Right hindlimb (tissue), 1 donor: ENCODE data around the gene TEN1.

ENCODE experiments used
- DNase-seq: peaks from one replicate; pipeline ENCODE4 v3.0.0-alpha.2; 2018

TEN1 gene

DNA sequence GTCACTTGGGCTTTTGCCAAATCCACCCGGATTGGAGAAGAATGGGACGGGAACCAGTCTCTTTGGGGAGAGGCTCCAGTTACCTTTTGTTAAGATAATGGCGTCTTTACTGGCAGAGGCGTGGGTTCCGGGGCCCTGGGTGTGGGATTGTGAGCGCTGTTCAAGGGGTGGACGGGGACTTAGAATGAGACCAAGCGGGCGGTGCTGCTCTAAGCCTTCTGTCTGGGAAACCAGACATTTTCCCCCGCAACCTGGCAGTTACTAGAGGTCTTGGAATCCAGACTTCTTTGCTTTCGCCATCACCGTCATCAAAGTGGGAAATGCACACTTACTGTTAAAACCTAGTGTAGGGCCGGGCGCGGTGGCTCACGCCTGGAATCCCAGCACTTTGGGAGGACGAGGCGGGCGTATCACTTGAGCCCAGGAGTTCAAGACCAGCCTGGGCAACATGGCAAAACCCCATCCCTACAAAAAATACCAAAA lies 706 bp downstream of the TEN1 start:
- DNase-seq, result no peak

DNA sequence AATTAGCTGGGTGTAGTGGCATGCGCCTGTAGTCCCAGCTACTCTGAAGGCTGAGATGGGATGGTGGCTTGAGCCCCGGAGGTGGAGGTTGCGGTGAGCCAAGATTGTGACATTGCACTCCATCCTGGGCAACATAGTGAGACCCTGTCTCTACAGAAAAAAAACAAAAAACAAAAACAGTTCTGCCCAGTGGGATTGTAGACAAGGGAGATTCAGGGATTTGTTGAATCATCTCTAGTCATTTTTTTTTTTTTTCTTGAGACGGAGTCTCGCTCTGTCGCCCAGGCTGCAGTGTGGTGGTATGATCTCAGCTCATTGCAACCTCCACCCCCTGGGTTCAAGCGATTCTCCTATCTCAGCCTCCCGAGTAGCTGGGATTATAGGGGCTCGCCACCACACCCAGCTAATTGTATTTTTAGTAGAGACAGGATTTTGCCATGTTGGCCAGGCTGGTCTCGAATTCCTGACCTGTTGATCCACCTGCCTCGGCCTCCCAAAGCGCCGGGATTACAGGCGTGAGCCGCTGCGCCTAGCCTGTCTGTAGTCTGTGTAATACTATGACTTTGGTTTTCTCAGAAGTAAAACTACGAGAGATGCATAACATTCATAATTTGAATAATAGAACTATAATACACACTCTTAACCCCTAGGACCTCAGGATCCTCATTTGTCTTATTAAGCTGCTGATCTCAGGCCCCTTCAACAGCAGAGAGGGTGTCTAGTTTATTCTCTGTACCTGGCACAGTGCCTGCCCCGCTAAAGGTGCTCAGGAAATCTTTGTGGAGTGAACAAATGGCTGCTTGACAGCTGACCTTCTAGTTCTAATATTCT lies 1.4 kb downstream of the TEN1 start:
- no peak for DNase-seq

DNA sequence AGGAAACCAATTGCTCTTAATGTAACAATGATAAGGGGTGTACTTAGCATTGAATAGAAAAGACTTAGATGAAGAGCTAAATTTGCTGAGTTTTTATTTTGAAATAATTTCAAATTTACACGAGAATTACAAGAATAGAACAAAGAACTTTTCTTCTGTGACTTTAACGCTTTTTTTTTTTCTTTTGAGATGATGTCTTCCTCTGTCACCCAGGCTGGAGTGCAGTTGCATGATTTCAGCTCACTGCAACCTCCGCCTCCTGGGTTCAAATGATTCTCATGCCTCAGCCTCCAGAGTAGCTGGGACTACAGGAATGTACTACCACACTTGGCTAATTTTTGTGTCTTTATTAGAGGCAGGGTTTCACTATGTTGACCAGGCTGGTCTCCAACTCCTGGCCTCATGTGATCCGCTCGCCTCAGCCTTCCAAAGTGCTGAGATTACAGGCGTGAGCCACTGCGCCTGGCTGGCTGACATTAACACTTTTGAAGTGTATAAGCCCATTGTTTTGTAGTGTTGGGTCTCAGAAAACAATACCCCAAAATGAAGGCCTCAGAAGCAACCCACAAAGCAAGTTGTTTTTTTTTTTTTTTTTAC lies 2.1 kb downstream of the TEN1 start:
- DNase-seq, result no peak

DNA sequence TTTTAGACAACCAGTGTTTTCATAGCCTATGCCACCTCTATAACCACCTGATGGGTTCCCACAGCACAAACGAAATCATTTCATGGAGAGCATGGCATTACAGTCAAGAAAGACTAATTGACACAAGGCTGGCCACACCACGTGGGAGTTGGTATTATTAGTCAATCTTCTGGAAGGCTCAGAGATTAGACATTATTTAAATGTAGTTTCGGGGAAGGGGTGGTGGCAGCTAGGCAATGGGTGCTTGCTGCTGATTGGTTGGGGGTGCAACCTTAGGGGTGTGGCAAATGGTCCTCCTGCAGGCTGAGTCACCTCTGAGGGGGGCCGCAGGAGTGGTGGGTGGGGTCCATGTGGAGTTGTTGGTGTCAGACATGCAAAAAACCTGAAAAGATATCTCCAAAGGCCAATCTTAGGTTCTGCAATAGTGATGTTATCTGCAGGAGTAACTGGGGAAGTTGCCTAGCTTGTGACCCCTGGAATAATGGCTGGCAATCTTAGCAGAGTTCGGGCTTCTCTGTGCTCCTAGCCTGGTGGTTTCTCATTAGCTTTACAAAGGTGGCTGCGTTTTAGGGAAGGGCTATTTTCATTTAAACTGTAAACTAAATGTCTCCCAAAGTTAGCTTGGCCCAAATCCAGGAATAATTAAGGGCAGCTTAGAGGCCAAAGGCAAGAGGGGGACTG lies 4.6 kb downstream of the TEN1 start:
- no peak for DNase-seq

DNA sequence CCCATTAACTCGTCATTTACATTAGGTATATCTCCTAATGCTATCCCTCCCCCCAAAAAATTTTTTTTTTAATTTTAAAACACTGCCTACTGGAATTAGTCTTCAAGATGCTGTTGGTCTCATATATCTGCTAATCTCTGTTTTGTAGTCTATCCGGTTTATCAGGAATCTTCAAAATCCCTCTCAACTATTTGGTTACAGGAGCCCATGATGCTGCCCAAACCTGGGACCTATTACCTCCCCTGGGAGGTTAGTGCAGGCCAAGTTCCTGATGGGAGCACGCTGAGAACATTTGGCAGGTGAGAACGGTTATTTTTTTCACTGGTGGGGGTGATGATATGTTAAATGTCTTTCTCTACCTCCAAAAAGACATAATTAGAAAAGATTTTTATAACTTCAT lies 6.9 kb downstream of the TEN1 start:
- DNase-seq, result no peak

DNA sequence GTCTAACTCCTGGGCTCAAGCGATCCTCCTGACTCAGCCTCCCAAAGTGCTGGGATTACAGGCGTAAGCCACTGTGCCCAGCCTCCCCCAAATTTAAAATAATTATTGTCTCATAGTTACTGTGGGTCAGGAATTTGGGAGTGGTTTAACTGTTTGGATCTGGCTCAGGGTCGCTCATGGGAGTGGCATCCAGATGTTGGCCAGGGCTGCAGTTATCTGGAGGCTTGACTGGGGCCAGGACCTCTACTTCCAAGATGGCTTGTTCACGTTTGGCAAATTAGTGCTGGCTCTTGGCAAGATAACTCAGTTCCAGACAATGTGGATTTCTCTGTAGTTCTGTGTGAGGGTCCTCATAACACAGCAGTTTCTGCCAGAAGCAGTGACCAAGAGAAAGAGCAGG lies 8.0 kb downstream of the TEN1 start:
- DNase-seq, result no peak

DNA sequence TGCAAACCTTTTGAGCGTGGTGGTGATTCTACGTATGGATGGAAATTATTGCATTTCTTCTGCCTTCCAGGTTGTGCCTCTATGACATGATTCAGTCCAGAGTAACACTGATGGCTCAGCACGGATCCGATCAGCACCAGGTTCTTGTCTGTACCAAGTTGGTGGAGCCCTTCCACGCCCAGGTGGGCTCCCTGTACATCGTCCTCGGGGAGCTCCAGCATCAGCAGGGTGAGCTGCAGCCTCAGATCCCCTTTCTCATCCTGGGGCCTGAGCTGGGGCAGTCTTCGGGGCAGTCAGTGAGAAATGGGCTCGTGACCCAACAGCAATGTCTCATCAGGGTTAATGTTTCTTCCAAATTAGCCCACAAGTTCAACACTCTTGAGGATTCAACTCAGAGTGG lies 12.4 kb downstream of the TEN1 start:
- no peak for DNase-seq

DNA sequence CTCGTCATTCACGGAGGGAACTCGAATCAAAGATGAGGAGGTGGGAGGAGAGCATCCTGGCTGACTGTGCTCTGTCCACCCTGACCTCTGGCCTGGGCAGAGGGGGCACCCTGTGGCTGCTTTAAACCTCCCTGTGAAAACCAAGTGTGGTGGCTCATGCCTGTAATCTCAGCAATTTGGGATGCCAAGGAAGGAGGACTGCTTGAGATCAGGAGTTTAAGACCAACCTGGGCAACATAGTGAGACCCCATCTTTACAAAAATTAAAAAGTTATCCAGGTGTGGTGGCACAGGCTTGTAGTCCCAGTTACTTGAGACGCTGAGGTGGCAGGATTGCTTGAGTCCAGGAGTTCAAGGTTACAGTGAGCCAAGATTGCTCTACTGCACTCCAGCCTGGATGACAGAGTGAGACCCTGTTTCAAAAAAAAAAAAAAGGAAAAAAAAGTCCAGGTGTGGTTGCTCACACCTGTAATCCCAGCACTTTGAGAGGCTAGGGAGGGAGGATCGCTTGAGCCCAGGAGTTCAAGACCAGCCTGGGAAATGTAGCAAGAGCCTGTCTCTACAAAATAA lies 15.8 kb downstream of the TEN1 start:
- no peak for DNase-seq

DNA sequence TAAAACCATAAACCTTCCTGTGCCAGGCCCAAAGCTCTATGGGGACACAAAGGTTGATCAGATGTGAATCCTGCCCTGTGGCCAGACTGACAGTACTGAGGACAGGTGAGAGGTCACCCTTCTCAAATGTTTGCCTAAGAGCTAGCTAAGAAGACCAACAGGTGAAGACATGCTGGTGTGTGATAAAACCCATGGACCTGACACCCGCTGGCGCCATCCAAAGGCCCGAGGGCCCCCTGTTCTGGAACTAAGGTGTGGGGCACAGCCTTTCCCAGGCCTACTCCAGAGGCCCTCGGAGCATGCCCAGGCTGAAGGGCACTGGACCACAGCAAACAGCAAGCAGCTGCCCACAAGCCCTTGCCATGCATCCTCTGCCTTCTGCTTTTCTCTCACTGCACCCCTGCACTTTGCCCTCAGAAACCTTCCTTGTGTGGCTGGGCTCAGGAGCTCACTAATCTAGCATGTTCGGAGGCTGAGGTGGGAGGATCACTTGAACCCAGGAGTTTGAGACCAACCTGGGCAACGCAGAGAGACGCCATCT lies 16.4 kb downstream of the TEN1 start:
- DNase-seq, result no peak

DNA sequence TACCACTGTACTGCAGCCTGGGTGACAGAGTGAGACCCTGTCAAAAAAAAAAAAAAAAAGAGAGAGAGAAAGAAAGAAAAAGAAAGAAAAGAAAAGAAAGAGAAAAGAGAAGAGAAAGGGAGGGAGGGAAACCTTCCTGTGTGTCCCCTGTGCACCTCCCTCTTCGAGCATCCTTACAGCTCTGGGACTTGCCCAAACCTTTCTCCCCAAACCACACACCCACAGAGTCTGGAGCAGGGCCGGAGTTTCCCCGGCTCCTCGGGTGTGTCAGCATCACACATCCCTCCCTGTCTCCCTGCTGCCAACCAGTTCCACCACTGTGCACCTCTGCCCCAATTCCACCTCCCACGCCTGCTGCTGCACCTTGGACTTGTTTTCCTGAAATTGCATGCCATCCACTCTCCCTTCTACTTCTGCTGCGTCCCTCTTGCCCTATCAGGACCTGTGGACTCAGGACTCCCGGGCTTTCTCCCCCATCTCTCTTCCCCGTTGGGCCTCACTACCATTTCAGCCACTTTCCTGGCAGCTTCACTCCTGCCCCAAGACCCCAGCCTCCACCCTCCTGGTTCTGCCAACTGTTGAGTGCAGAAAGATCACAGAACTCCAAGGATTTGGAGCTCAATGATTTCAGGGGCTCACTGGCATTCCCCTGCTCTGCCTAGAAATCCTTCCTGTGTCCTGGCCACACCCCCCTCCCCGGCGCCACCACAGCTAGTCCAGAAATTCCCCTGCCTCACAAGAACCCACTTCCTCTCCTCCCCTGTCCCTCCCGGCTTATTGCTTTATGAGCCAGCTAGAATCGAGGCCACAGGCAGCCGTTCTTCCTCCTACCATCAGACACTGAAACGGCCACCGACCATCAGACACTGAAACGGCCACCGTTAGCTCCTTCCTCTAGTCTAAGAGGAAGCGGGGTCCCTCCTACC lies 17.9 kb downstream of the TEN1 start:
- peak; percentile 51 for DNase-seq

DNA sequence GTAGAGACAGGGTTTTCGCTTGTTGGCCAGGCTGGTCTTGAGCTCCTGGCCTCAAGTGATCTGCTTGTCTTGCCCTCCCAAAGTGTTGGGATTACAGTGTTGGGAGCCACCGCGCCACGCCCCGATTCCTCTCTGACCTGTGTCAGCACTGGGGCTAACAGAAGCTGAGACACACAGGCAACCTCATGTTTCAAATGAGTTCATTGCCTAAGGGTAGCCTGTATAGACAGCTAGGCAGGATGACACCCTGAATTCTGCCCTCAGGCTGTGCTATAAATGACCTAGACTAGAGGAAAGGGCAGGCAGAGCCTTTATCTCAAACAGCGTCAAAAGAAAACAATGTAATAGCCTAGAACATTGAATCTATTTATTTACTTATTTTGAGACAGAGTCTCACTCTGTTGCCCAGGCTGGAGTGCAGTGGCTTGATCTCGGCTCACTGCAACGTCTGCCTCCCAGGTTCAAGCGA lies 19.3 kb downstream of the TEN1 start:
- DNase-seq, result no peak

DNA sequence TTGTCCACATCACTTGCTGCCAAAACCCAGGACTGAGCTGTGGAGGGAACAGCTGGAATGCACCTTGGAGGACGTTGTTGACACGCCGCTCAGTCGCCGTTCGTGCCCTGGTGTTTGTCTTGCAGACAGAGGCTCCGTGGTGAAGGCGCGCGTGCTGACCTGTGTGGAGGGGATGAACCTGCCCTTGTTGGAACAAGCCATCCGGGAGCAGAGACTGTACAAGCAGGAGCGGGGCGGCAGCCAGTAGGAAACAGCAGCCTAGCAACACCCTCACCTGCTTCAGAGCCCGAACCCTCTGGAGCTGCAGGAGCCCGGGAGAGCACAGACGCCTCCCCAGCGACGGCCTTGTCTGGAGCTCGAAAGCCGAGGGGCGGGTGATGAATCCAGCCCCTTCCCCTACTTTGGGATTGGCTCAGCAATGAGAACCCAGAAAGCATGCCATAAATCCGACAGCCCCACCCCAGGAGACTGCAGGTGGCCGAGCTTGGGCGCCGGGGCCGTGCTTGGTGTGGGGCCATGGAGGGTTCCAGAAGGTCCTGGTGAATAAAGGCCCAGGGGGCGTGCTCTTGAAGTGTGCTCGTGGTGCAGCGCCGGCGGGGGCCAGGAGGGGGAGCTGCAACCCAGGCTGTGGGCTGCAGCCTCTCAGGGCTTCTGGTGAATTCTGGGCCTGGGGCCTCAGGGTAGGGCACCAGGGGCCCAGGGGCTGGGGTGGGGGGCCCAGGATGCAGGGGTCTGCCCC lies 21.1 kb downstream of the TEN1 start:
- DNase-seq, result no peak

DNA sequence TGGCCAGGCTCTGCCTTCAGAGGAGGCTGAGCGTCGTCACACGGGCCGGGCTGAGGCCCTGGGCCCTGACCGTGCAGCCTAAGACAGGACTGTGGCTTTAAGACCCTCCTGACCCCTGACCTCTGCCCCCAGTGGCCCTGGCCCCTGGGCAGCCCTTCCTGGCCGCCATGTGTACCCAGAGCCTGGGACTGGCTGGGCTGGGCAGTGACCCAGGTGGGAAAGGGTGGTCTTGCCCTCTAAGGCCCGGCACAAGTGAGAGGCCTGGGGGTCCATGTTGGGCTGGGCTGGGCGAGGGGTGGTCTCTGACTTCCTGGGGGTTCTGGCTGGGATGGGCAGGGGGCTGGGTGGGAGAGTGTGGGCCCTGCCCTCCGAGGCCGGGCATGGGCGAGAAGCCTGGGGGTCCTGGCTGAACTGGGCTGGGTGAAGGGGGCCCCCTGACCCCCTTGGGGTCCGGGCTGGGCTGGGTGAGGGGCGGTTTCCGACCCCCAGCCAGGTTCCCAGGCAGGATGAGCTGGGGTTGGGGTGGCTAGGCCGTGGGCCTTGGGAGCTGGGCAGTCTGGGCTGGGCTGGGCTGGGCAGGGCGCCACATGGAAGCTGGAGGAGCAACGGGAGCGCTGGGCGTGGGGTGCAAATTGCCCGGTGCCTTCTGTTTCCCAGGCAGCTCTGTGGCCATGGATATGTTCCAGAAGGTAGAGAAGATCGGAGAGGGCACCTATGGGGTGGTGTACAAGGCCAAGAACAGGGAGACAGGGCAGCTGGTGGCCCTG lies 21.9 kb downstream of the TEN1 start, which contains the start of gene CDK3:
Gene CDK3, plus strand, starts transcription at position 101 of the 767 bp plus-strand sequence. Its CDS starts 571 bp downstream, at position 672.
- DNase-seq, result no peak

DNA sequence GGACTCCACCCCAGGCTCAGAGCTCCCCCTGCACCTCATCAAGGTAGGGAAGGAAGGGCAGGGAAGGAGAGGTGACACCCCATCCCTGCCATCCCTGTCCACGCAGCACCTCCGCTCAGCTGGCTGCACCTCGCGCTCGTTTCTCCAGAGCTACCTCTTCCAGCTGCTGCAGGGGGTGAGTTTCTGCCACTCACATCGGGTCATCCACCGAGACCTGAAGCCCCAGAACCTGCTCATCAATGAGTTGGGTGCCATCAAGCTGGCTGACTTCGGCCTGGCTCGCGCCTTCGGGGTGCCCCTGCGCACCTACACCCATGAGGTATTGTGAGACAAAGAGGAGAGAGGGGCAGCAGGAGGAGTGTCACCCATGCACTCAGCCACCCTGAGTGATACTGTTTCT lies 23.1 kb downstream of the TEN1 start:
- DNase-seq, result no peak

DNA sequence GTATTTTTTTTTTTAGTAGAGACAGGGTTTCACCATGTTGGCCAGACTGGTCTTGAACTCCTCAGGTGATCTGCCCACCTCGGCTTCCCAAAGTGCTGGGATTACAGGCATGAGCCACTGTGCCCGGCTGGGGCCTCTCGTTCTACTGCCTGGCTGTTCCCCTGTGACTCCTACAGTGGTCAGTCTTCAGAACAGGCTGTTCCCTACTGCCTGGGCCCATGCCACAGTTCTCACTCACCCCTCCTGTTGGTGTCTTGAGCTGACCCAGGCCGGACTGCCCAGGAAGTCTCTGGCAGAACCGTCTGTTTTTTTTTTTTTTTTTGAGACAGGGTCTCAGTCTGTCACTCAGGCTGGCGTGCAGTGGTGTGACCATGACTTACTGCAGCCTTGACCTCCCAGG lies 24.9 kb downstream of the TEN1 start:
- no peak for DNase-seq

DNA sequence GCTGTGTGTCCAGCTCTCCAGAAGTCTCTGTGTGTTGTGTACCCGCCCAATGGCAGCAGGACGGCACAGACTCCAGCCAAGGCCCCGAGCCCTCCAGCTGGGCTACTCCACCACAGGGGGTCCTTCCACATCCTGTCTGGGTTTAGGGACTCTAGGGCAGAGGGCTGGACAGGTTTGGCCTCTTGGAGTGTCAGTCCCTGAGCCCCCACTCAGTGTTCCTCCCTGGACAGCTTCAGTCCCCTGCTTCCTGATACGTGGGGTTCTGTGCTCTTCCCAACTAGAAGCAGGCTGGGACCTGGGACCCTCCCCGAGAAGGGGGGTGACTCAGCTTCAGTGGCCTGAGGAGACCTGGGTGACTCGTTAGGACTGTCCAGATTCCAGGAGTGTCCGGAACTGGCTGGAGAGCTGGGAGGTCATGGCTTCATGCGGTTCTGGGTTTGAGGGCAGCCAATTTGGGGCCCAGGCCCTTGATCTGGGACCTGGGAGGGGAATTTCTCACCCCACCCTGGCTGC lies 25.8 kb downstream of the TEN1 start:
- no peak for DNase-seq

DNA sequence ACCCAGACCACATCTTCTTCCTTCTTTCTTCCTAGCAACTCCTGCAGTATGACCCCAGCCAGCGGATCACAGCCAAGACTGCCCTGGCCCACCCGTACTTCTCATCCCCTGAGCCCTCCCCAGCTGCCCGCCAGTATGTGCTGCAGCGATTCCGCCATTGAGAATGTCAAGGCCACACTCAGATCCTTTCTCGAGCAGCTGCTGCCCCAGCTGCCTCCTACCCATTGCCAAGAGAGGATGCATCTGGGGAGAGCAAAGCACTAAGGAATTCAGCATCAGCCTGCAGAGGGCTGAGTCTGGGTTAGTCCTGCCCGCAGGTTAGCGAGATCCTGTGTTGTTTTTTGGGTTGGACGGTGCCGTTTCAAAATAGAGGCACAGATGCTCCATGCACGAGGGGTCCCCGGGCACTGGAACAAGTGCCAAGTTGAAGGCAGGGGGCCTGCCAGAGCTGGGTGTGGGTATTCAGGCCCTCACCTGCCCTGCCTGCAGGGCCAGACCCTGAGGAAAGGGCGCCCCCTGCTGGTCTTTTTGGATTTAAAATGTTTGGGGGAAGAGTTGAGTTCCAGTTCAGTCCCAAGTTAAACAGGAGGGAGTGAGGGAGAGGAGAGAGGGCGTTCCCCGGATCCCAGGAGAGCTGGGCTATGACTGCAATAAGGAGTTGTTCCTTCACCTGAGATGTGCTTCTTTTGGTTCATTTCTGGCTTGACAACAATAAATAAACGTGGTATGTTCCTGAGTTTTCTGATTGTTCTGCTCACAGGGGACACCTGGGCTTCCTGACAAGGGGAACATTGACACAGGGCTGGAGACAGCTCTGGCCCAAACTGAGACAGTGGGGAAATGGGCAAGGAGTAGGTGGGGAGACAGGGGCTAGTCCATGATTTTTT lies 26.5 kb downstream of the TEN1 start:
- peak; percentile 91 for DNase-seq

DNA sequence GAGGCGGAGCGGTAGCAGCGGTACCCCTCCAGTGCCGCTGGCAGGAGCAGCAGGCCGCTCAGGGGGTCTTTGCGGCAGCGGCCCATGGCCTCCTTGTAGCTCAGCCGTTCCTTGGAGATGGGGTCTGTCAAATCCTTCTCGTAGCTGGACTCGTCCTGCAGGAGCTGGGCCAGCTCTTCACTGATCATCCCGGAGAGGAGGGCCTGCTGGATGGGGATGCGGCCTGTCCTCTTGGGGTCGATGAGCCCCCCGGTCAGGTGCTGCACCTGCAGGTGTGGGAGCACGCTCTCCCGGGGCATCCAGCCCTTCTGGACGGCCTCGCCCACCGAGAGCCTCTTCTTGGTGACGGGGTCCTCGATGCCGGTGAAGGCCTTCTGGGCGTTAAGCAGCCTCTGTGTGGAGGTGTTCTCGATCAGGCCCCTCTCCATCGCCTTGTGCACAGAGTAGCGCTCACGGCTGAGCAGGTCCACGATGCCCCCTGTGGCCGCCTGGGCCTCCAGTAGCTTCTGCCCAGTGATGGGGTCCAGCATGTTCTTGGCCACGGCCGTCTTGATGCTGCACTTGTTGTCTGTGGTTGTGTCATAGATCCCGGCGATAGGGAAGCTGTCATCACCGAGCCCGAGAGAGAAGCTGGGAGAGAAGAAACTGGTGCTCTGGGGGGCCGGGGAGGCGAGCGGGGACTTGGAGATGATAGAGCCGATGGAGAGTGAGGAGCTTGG lies 28.2 kb downstream of the TEN1 start:
- DNase-seq, result no peak

DNA sequence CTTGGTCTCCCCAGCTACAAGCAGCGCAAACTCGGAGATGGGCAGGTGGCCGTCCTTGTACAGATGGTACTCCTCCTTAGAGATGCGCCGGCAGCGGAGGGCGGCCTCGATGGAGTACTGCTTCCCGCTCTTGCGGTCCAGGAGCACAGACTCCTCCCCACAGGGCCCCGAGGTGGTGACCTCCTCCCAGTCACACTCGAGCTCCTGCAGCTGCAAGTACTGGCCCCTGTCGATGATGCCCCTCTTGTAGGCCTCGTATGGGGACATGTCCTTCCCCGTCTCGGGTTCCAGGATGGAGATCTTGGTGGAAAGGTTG lies 28.8 kb downstream of the TEN1 start:
- DNase-seq, result no peak
